GM12878 (cell line): ENCODE measurements around the gene ZNF502.

Experiments
- HDGF ChIP-seq: fragments of 450-650 bp; IDR thresholded peaks from 2 replicates; pipeline ENCODE4 v1.6.1; 2016; ENCODE audit warnings: antibody characterized with exemption
- POLR2AphosphoS2 ChIP-seq: IDR thresholded peaks from 2 replicates; pipeline ENCODE4 v1.6.1; 2011; ENCODE audit warnings: low read depth, mild to moderate bottlenecking, low read length, improper control_type of control experiment, moderate library complexity
- POU2F2 ChIP-seq: IDR thresholded peaks from 3 replicates; pipeline ENCODE4 v1.6.1; 2011; ENCODE audit warnings: low read depth, mild to moderate bottlenecking, low read length, borderline replicate concordance
- SREBF2 ChIP-seq: IDR thresholded peaks from 2 replicates; pipeline ENCODE4 v1.6.1; 2012; ENCODE audit warnings: mild to moderate bottlenecking, low read length
- TF ChIP-seq, protein P1 (sequence below), 3 experiments: IDR thresholded peaks in 2 of 3; conservative IDR thresholded peaks in 1 of 3; 2 replicates each; pipeline ENCODE4 v1.5.1; 2011; ENCODE audit warnings: low read depth in 3 of 3, low read length in 3 of 3, mild to moderate bottlenecking in 3 of 3, control low read depth in 2 of 3, moderate library complexity in 2 of 3, inconsistent platforms in 1 of 3, mixed read lengths in 1 of 3; ENCODE audit not compliant: control insufficient read depth in 2 of 3, insufficient read depth in 1 of 3; ENCODE audit errors: extremely low read depth in 1 of 3
- TF ChIP-seq, protein P2 (sequence below): fragments of 450-650 bp; IDR thresholded peaks from 2 replicates; pipeline ENCODE4 v1.6.1; 2017; ENCODE audit warnings: mild to moderate bottlenecking, moderate library complexity

DNA sequence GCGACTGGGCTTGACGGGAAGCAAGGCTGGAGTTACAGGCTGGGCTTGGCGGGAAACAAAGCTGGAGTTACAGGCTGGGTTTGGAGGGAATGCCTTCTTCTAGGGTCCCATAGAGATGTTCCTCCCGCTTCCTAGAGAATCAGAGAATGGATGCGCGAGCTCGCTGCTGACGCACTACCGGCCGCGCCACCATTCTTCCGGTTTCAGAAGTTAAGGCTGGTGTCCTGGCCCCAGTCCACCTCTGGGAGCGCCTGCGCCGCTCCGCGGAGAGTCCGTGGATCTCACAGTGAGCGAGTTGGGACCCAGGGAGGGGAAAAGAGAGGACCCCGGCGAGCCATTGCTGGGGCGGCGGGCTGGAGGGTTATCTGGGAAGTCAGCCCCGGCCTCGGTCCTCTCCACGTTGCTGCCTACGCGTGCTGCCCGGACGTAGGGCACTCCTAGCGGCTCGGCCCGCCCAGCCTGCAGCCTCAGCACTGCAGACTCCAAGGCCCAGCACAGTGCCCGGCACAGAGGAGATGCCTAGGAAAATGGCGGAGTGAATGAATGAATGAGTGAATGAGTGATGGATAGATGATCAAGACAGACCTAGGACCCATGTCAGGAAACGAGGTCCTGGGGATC lies at the start of gene ZNF502:
- TF ChIP-seq POLR2AphosphoS2 (no peak), HDGF (no peak), SREBF2 (no peak), POU2F2 (no peak)
- TF ChIP-seq, protein P1, sequence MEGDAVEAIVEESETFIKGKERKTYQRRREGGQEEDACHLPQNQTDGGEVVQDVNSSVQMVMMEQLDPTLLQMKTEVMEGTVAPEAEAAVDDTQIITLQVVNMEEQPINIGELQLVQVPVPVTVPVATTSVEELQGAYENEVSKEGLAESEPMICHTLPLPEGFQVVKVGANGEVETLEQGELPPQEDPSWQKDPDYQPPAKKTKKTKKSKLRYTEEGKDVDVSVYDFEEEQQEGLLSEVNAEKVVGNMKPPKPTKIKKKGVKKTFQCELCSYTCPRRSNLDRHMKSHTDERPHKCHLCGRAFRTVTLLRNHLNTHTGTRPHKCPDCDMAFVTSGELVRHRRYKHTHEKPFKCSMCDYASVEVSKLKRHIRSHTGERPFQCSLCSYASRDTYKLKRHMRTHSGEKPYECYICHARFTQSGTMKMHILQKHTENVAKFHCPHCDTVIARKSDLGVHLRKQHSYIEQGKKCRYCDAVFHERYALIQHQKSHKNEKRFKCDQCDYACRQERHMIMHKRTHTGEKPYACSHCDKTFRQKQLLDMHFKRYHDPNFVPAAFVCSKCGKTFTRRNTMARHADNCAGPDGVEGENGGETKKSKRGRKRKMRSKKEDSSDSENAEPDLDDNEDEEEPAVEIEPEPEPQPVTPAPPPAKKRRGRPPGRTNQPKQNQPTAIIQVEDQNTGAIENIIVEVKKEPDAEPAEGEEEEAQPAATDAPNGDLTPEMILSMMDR (IDR thresholded peaks at IDR 0.05 in 2 of 3, conservative IDR thresholded peaks at IDR 0.05 in 1 of 3; ENCODE audit: control insufficient read depth in 2 of 3, extremely low read depth in 1 of 3, insufficient read depth in 1 of 3, low read depth in 3 of 3, low read length in 3 of 3) = no peak
- TF ChIP-seq, protein P2, sequence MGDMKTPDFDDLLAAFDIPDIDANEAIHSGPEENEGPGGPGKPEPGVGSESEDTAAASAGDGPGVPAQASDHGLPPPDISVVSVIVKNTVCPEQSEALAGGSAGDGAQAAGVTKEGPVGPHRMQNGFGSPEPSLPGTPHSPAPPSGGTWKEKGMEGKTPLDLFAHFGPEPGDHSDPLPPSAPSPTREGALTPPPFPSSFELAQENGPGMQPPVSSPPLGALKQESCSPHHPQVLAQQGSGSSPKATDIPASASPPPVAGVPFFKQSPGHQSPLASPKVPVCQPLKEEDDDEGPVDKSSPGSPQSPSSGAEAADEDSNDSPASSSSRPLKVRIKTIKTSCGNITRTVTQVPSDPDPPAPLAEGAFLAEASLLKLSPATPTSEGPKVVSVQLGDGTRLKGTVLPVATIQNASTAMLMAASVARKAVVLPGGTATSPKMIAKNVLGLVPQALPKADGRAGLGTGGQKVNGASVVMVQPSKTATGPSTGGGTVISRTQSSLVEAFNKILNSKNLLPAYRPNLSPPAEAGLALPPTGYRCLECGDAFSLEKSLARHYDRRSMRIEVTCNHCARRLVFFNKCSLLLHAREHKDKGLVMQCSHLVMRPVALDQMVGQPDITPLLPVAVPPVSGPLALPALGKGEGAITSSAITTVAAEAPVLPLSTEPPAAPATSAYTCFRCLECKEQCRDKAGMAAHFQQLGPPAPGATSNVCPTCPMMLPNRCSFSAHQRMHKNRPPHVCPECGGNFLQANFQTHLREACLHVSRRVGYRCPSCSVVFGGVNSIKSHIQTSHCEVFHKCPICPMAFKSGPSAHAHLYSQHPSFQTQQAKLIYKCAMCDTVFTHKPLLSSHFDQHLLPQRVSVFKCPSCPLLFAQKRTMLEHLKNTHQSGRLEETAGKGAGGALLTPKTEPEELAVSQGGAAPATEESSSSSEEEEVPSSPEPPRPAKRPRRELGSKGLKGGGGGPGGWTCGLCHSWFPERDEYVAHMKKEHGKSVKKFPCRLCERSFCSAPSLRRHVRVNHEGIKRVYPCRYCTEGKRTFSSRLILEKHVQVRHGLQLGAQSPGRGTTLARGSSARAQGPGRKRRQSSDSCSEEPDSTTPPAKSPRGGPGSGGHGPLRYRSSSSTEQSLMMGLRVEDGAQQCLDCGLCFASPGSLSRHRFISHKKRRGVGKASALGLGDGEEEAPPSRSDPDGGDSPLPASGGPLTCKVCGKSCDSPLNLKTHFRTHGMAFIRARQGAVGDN = no peak
